Measurements from ENCODE around the gene EFHB.
"Not testable (repeated sequence)": the region's sequence is repeated elsewhere in the genome, so short reads cannot be mapped to it uniquely, and the experiment has no call there.

EFHB gene

GRCh38 chr3:19920401-19921080, 13.5 kb downstream of the EFHB start:
- DNase-seq, result no peak

- DNase-seq, result no peak
Measured at GRCh38 chr3:19917167-19917566, 16.9 kb downstream of the EFHB start.

- DNase-seq, result no peak
Measured at GRCh38 chr3:19911452-19911851, 22.6 kb downstream of the EFHB start.

GRCh38 chr3:19907523-19907922, 26.5 kb downstream of the EFHB start:
- no peak for DNase-seq

- no peak for DNase-seq
Measured at GRCh38 chr3:19903649-19904048, 30.4 kb downstream of the EFHB start.

DNA sequence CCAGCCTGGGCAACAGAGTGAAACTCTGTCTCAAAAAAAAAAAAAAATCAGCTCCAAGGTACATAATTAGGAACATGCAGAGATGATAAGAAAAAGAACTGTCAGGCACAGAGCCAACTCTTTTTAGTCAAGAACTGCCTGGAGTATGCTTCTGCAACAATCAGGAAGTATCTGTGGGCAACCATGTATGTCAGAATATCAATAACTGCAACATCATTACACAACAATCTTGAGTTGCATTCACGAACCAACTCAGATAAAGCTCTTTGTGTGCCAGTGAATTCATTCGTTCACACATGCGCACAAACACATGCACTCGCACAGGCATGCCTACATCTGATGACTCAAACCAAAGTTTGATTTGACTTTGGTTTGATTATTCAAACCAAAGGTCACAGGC, 32.1 kb downstream of the EFHB start:
- DNase-seq, result no peak

DNA sequence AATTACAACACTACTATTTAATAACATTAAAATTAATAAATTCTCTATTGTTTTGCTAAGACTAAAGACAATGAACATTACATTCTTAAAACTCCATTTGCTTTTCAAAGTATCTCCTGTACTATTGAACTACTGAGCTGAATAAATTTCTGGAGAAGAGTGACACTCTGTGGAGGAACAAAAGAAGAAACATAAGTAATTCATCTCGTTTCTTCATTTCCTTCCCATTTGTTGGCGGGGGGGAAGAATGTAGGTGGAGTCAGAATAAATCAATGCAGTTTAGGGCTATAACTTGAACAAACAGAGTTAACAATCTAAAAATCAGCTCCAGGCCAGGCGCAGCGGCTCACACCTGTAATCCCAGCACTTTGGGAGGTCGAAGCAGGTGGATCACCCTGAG, 32.7 kb downstream of the EFHB start:
- no peak for DNase-seq

- not testable (repeated sequence) for DNase-seq
Measured at GRCh38 chr3:19899833-19900232, 34.2 kb downstream of the EFHB start.

DNA sequence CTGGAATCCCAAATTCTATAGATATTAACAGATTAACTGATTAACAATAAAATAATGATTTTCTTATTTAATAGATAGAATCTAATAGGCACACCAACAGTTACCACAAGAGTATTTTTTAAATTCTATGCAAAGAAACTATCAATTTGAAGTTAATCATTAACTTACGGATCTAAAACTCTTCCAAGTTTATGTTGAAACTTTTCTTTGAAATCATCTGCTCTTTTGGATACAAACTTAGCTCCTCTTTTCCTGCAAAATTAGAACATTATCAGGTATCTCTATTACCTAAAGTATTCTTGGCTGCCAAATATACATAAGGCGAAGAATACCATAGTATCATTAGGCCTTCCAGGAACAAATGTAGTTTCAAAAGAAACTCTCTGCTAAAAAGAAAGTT, 34.8 kb downstream of the EFHB start:
- DNase-seq, result no peak

GRCh38 chr3:19898721-19899120, 35.3 kb downstream of the EFHB start:
- DNase-seq, result no peak

- no peak for DNase-seq
Measured at GRCh38 chr3:19891740-19892139, 42.3 kb downstream of the EFHB start.

DNA sequence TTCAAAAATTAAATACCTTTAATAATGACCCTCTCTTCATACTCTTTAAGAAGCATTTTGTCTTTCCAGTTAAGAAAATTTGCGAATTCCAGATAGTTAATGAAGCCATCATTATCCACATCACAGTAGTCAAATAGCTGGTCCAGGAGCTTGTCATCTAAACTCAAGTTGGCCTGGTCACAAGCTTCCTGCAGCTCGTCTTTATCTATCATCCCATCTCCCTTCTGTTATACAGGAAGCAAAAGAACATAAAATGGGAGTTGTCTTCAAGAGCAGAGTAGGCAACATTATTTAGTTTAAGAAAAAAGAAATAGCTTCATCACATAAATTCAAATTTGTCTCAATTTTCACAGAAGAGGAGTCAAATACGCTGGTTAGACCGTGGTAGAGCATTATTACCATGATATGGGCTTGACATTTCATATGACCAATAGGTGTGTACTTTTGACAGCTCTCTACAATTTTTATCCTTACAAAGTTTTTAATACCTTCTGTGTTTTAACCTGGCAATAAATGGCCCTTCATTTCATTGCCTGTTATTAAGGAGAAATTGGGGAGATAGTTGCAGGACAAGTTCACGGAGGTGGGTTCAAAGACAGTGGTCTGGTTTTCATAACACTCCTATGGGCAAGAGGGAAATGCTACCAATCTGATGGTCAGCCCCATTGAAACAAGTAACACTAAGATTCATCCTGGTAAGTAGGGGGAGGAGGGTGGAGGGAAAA, 45.4 kb downstream of the EFHB start:
- DNase-seq, result no peak

- DNase-seq, result not testable (repeated sequence)
Measured at GRCh38 chr3:19887122-19887521, 46.9 kb downstream of the EFHB start.

DNA sequence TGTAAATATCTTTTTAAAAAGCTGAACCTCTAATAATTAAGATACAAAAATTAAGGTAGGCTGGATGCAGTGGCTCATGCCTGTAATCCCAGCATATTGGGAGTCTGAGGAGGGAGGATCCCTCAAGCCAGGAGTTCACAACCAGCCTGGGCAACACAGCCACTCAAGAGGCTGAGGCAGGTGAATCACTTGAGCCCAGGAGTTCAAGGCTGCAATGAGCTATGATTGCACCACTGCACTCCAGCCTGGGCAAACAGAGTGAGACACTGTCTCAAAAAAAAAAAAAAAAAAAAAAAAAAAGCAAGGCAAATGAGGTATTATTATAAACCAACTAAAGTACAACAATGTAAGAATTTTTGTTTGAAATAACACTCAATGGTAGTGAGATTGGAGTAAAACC, 47.6 kb downstream of the EFHB start:
- DNase-seq, result no peak

GRCh38 chr3:19885468-19885867, 48.5 kb downstream of the EFHB start:
- no peak for DNase-seq

- no peak for DNase-seq
Measured at GRCh38 chr3:19881852-19882251, 52.2 kb downstream of the EFHB start.

GRCh38 chr3:19881036-19881435, 53.0 kb downstream of the EFHB start:
- no peak for DNase-seq

DNA sequence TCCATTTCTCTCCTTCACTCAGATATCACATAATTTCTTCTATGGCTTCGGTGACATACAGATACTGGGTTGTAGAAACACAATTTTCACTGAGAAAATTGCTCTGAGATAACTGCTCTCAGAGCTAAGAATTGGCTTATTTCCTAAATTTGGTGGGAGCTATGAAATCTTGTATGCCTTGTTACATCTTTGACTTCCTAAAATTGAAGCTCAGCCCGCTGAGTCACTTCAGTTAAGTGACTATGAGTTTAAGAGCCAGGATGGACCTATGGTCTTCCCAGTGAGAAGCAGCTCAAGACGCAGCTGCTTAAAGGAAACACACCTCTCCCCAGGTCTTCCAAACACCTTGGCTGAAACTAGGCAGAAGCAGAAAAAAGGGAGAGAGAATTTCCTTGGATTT, 56.4 kb downstream of the EFHB start:
- DNase-seq, result no peak

- DNase-seq, result peak; percentile 63
Measured at GRCh38 chr3:19866751-19867347, 67.2 kb downstream of the EFHB start.

- DNase-seq, result not testable (repeated sequence)
Measured at GRCh38 chr3:19855318-19855717, 78.7 kb downstream of the EFHB start.

DNA sequence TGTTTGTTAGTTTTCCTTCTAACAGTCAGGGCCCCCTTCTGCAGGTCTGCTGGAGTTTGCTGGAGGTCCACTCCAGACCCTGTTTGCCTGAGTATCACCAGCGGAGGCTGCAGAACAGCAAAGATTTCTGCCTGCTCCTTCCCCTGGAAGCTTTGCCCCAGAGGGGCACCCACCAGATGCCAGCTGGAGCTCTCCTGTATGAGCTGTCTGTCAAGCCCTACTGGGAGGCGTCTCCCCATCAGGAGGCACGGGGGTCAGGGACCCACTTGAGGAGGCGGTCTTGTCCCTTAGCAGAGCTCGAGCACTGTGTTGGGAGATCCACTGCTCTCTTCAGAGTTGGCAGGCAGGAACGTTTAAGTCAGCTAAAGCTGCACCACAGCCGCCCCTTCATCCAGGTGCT, 87.4 kb downstream of the EFHB start:
- not testable (repeated sequence) for DNase-seq

Data from activated effector memory CD4-positive, alpha-beta T cell treated with anti-CD3 and anti-CD28 coated beads, Interleukin-2, amount 50 U/mL, for 16 hours (primary cell).